HG02678 (cell line): ENCODE results near the gene IGF2R.

Source experiments
- ATAC-seq: cut with Tn5 transposase; IDR thresholded peaks from one replicate; pipeline ENCODE4 v1.9.1; 2021; ENCODE audit warnings: mild to moderate bottlenecking, moderate library complexity; ENCODE audit not compliant: unreplicated experiment

IGF2R gene

DNA sequence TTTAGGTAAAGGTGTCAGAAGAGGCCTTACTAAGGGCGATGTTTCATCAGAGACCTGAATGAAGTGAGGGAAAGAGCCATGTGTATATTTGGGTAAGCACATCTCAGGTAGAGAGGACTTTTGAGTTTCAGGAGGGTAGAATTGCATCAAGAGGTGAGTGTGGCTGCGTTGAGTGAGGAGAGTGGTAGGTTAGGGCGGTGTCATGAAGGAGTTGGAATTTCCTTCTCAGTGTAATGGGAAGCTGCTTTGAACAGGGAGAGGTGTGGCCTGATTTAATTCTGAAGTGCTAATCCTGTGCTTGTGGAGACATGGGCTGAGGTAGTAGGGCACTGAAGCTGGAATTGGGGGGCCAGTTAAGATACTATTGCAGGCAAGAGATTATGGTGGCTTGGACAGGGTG is 53.9 kb downstream of the IGF2R start:
- no peak for ATAC-seq

DNA sequence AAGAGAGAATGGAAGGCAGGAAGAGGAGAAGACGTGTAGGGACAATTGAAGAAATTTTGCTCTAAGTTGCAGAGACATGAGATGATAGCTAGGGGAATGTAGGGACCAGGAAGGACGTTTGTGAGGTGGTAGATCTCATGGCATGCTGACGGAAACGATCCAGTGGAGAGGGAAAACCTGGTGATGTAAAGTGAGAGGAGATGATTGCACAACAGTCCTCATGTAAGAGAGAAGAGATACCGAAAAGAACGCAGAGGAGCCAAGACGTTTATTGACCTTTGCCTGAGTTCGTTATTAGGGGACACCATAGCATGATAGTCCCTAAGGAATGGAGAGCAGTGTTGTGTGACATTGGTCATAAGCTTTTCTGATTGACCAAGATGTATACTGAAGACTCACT is 55.3 kb downstream of the IGF2R start:
- no peak for ATAC-seq

GRCh38 chr6:160027076-160027475 is 58.2 kb downstream of the IGF2R start:
- no peak for ATAC-seq

GRCh38 chr6:160027931-160028330 is 59.0 kb downstream of the IGF2R start:
- ATAC-seq = no peak

DNA sequence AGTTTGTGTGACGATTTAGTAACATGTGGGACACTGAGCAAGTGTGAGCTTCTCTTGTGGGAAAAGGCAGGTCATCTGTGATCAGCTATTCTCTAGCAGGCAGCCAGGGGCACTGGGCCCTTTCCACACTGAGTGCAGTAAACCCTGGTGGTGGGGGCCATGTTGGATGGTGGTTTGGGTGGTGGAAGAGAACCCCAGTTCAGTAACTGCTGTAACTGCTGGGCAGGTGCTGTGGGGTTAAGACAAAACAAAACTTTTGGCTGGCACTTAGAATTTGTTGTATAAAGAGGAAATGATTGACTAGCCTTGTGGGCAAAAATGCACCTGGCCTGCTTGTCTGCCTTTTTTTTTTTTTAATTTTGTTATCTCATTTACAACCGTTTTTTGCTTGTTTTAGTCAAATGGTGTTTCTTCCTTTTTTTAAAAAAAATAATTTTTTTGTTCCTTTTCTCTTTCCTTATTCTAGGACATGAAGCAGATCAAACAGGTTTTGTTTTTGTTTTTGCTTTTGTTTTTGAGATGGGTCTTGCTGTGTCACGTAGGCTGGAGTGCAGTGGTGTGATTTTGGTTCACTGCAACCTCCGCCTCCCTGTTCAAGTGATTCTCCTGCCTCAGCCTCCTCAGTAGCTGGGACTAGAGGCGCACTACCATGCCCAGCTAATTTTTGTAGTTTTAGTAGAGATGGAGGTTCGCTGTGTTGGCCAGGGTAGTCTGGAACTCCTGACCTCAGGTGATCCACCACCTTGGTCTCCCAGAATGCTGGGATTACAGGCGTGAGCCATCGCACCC is 59.8 kb downstream of the IGF2R start:
- peak; percentile 81 for ATAC-seq

DNA sequence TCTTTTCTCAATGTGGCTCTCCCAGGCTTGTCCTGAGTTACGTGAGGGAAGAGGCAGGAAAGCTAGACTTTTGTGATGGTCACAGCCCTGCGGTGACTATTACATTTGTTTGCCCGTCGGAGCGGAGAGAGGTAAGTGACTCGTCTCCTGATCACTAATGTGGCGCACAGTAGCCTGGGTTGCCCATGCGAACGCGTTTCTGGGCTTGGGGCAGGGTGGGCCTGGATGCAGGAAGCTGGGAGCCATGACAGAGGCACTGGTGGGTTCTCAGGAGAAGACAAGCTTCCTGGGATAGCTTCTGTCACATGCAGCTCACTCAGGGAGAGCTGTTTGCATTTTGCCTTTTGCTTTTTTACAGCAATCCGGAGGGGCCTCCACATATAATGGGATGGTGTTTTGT is 60.6 kb downstream of the IGF2R start:
- no peak for ATAC-seq

- no peak for ATAC-seq
Measured at GRCh38 chr6:160030103-160030502, 61.2 kb downstream of the IGF2R start.

DNA sequence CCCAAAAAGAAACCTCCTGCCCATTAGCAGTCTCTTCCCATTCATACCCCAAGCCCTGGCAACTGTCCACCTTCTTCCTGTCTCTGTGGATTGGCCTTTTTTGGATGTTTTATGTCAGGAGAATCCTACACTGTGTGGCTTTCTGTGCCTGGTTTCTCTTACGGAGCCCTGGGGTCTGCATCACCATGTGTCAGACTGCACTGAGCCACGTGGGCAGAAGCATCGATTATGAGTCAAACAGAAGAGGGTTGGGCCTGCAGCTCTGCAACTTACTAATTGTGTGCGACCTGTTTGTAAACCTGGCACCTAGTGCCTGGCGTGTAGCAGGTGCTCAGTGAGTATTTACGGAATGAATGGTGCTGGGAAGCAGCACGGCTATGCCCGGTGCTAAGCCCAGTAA is 62.6 kb downstream of the IGF2R start:
- ATAC-seq = no peak

DNA sequence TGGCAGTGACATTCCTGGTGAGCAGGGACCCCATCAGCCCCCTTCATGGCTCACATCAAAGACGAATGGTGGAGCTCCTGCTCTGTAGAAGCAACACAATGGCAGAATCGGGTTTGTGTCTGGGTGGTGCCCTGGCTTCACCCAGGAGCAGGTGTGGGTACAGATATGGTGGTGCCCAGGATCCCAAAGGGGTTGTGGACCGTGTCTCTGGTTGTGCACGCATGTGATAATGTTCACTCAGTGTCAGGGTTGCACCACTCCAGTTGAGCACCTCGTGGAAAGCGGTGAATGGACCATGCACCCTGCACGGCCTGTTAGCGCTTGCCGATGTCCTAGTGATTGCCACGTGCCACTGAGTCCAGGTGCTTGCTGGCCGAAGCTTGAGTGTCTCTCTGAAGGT is 63.0 kb downstream of the IGF2R start:
- ATAC-seq = no peak

DNA sequence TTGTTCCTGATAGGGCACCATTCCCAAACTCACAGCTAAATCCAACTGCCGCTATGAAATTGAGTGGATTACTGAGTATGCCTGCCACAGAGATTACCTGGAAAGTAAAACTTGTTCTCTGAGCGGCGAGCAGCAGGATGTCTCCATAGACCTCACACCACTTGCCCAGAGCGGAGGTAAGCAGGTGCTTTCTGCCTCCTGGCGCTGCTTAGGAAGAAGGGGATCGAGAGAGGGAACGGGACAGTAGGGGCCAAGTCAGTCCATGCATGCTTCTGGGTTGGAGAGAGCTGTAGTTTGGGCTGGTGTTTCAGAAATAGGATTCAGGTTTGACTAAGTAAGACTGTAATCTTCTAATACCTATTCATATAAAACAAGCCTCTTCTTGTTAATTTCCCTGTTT is 63.7 kb downstream of the IGF2R start:
- no peak for ATAC-seq

- no peak for ATAC-seq
Measured at GRCh38 chr6:160034036-160034930, 65.4 kb downstream of the IGF2R start.

GRCh38 chr6:160035241-160035640 is 66.4 kb downstream of the IGF2R start:
- ATAC-seq = no peak

DNA sequence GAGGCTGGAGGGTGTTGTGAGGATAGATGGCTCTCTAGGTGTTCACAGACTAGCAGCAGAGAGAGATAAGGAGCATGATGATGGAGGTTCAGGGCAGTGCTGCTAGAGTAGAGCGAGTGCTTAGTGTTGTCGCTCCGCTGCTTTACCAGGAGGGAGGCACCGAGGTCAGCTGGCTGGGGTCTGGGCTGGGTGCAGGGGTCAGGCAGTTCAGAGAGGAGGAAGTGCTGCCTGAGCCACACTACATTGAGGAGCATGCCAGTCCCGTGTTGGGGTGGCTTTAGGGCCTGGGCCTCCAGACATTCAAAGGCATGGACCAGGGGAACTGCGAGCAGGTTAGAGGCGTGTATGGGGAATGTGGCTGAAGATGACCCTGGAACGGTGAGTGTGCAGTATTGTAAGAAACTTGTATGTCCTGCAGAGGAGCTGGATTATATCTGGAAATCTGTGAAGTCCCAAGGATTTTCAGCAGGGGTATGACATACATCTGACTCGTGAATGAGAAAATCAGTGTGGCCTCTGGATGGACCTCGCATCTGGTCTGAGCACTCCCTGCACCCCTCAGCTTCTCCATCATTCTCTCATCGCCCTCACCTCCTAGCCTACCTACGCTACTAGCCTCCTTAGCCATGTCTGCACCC is 66.9 kb downstream of the IGF2R start:
- no peak for ATAC-seq

- no peak for ATAC-seq
Measured at GRCh38 chr6:160036331-160036695, 67.4 kb downstream of the IGF2R start.

DNA sequence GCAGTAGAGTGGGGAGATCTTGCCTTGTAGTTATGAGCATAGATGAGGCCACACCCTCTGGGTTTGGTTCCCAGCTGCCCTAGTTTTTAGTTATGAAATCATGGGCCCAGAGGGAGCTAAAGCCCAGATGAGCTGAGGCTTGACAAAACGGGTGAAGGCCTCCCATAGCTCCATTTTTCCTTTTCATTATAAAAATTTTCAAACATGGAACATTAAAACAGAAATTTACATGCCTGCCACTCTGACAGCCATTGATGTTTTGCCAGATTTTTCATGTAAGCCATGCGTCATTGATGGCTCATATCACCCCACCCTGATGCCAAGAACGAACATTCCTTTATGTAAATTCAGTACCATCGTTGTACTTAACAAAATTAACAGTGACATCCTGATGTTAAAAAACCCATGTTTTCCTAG is 67.9 kb downstream of the IGF2R start:
- ATAC-seq = no peak

GRCh38 chr6:160038479-160038878 is 69.6 kb downstream of the IGF2R start:
- no peak for ATAC-seq

- no peak for ATAC-seq
Measured at GRCh38 chr6:160039441-160039840, 70.6 kb downstream of the IGF2R start.

DNA sequence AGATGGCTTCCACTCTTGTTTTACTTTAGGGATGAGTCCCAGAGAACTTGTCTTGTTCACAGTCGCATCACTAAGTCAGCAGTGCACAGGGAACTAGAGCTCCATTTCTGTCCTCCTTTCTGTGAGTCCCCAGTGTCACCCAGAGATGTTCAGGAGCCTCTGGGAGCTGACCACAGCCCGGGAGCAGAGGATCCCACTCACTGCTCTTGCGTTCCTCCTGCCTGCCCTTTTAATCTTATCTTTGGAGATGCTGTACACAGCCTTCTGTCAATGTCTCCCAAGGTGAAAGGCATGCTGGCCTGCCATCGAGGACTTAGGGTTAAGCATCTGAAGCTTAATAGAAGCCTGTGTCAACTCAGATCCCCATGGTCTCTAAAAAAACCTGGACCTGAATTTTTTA is 71.2 kb downstream of the IGF2R start:
- no peak for ATAC-seq

- ATAC-seq = no peak
Measured at GRCh38 chr6:160040527-160041264, 71.8 kb downstream of the IGF2R start.

GRCh38 chr6:160041608-160042007 is 72.7 kb downstream of the IGF2R start:
- ATAC-seq = no peak
